GM12878 (cell line): ENCODE results near the gene SIN3A. TPM values are rescaled to one million over a fixed set of nuclear protein-coding genes. Genes with fewer than 3 reads are reported as not detected.
A peak's percentile ranks its signal among the peaks of the same experiment; 100 is the strongest.

Experiments
- ATAC-seq: fragments of 200-7000 bp; cut with Tn5 transposase; 3 replicates; pipeline ENCODE4 v1.9.1; 2020; ENCODE audit warnings: mild to moderate bottlenecking, moderate library complexity
- BruUV-seq: library from RNA; stranded (reverse); fragments of 400-500 nt; replicated peaks from 2 replicates; lab custom pipeline; 2021; lab: Mats Ljungman, UMichigan
- CTCF ChIA-PET: fragments of 300-600 bp; sonication (Branson Sonifier 250); formaldehyde crosslinking; extraction: SDS; loops from one replicate; lab custom pipeline; 2021; ENCODE audit warnings: inconsistent platforms; lab: Yijun Ruan, JAX
- POLR2A ChIA-PET: fragments of 350-600 bp; formaldehyde crosslinking; extraction: SDS; loops from one replicate; lab custom pipeline; 2021; ENCODE audit warnings: inconsistent platforms; lab: Charles Lee
- RAD21 ChIA-PET: fragments of 300-600 bp; sonication (Branson Sonifier 250); formaldehyde crosslinking; loops from one replicate; lab custom pipeline; 2023; ENCODE audit warnings: antibody characterized with exemption; ENCODE audit not compliant: unreplicated experiment; lab: Charles Lee
- SMC1A ChIA-PET: fragments of 300-600 bp; sonication (Branson Sonifier 250); formaldehyde crosslinking; loops from one replicate; lab custom pipeline; 2023; ENCODE audit not compliant: unreplicated experiment, uncharacterized antibody; lab: Charles Lee
- DNase-seq: peaks from one replicate; pipeline ENCODE4 v3.0.0-alpha.2; 2011; ENCODE audit warnings: low read depth, low spot score
- FAIRE-seq: peaks from 3 replicates; lab custom pipeline; 2011; peaks lifted over from hg19 to GRCh38; lab: Jason Lieb, UNC
- H2AFZ ChIP-seq: 2 replicates; pipeline ENCODE4 v1.6.0; 2011; ENCODE audit warnings: low read depth, low read length, control low read depth; ENCODE audit not compliant: control insufficient read depth
- H3K27ac ChIP-seq: 2 replicates; pipeline ENCODE4 v1.5.1; 2011; ENCODE audit warnings: control low read depth; ENCODE audit not compliant: control insufficient read depth, insufficient read depth
- H3K27me3 ChIP-seq, 2 experiments: replicated peaks in 1 of 2; 2 replicates each; pipeline versions ENCODE4 v1.6.0 to v1.6.1; 2011; ENCODE audit warnings: low read length in 1 of 2; ENCODE audit not compliant: control insufficient read depth in 2 of 2, insufficient read depth in 2 of 2
- H3K36me3 ChIP-seq, 2 experiments: 2 replicates each; pipeline ENCODE4 v1.5.1; 2011; ENCODE audit warnings: low read length in 1 of 2; ENCODE audit not compliant: control insufficient read depth in 2 of 2, insufficient read depth in 2 of 2
- H3K4me1 ChIP-seq: 2 replicates; pipeline ENCODE4 v1.6.1; 2011; ENCODE audit warnings: mild to moderate bottlenecking, low read length, moderate library complexity, mixed read lengths; ENCODE audit not compliant: control insufficient read depth, insufficient read depth
- H3K4me2 ChIP-seq: 2 replicates; pipeline ENCODE4 v1.6.0; 2011; ENCODE audit warnings: control low read depth; ENCODE audit not compliant: control insufficient read depth, insufficient read depth
- H3K4me3 ChIP-seq: fragments of 200-600 bp; sonication (generic); 2 replicates; pipeline ENCODE4 v1.5.1; 2016
- H3K79me2 ChIP-seq: 2 replicates; pipeline ENCODE4 v1.6.0; 2011; ENCODE audit warnings: low read length; ENCODE audit not compliant: control insufficient read depth, insufficient read depth
- H3K9ac ChIP-seq: 2 replicates; pipeline ENCODE4 v1.8.0; 2011; ENCODE audit warnings: low read length, control low read depth, mixed read lengths; ENCODE audit not compliant: control insufficient read depth, insufficient read depth
- H3K9me3 ChIP-seq: replicated peaks from 3 replicates; pipeline ENCODE4 v1.5.1; 2011; ENCODE audit warnings: mild to moderate bottlenecking, low read length; ENCODE audit not compliant: control insufficient read depth, insufficient read depth
- H4K20me1 ChIP-seq: 2 replicates; pipeline ENCODE4 v1.6.0; 2011; ENCODE audit not compliant: control insufficient read depth, insufficient read depth
- CHD4 ChIP-seq: fragments of 200-600 bp; sonication (generic); IDR thresholded peaks from 2 replicates; pipeline ENCODE4 v1.6.1; 2016; ENCODE audit warnings: mild to moderate bottlenecking
- PBX3 ChIP-seq: IDR thresholded peaks from 2 replicates; pipeline ENCODE4 v1.6.1; 2011; ENCODE audit warnings: mild to moderate bottlenecking, low read depth, low read length, moderate library complexity; ENCODE audit not compliant: insufficient replicate concordance
- SMARCA5 ChIP-seq: fragments of 450-650 bp; IDR thresholded peaks from 2 replicates; pipeline ENCODE4 v1.6.1; 2017; ENCODE audit warnings: mild to moderate bottlenecking
- ZBTB33 ChIP-seq: fragments of 450-650 bp; IDR thresholded peaks from 2 replicates; pipeline ENCODE4 v1.6.1; 2017; ENCODE audit warnings: mild to moderate bottlenecking
- WGBS: methylation state at CpG from one replicate; pipeline ENCODE4 v1.1.6; 2016; ENCODE audit warnings: low lambda C conversion rate; ENCODE audit not compliant: insufficient replicate concordance, insufficient coverage; ENCODE audit errors: missing lambda C conversion rate; 5-methylcytosine and 5-hydroxymethylcytosine counted together
- in situ Hi-C: fragments of 300-500 bp; cut with MboI; formaldehyde crosslinking; loops from 9 replicates; pipeline ENCODE4 v1.14.3; 2018; ENCODE audit warnings: mixed read lengths
- intact Hi-C: fragments of 100-400 bp; cut with micrococcal nuclease; formaldehyde crosslinking; loops from one replicate; pipeline ENCODE4 v1.14.2; 2022; ENCODE audit not compliant: unreplicated experiment
- polyA plus RNA-seq, 11 experiments: library from polyadenylated mRNA; depleted of rRNA in 4 of 11; unstranded in 6 of 11; stranded (reverse) in 5 of 11; fragments of >200 nt; fragmentation: Nextera tagmentation in 4 of 11; fragmentation: Illumina TruSeq in 1 of 11; extraction: Ambion mirVana in 4 of 11; extraction: Trizol in 1 of 11; gene quantifications; 1 replicate in 1 of 11; 2 replicates in 10 of 11; pipeline versions ENCODE4 v1.2.1 to v1.2.3, GENCODE V29; 2011 to 2016; ENCODE audit warnings: inconsistent platforms in 2 of 11, missing spikeins in 2 of 11, low read depth in 1 of 11
- total RNA-seq, 4 experiments: library from RNA; depleted of rRNA in 3 of 4; stranded (reverse); fragments of >200 nt in 3 of 4; fragmentation: Illumina TruSeq in 1 of 4; extraction: Trizol in 1 of 4; gene quantifications; 2 replicates each; pipeline versions ENCODE4 v1.2.1 to v1.2.3, GENCODE V29; 2013 to 2021
- TF ChIP-seq, protein P1 (sequence below): fragments of 450-650 bp; IDR thresholded peaks from 2 replicates; pipeline ENCODE4 v1.6.1; 2017; ENCODE audit warnings: antibody characterized with exemption, mild to moderate bottlenecking, moderate library complexity
- TF ChIP-seq, protein P2 (sequence below): IDR thresholded peaks from 2 replicates; pipeline ENCODE4 v1.6.1; 2012; ENCODE audit warnings: low read length, inconsistent platforms

The SIN3A gene
- total and polyA plus RNA-seq, 10 of the 15 experiments (the other 5 are each of a cell fraction or from before 2014, with no cell fraction given): 6.4 to 62.2 (median 29.2) TPM

DNA sequence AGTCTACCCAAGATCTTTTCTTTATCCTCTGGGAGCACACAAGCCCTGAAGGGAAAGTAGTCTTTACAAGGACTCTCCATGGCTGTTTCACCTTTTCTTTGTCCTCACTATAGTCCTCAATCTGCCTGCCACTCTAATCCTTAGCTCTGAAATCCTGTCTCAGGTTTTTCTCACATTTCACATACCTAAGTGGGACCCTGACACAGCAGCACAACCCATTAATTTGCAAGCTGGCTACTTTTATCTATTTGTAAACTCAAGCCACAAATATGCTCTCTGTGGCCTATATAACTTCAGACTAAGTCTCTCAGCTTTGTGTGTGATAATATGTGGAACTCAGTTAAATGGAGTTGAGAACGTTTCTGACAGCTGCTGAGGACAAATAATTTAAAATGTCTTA, 19.8 kb downstream of the SIN3A start:
- no peak for ATAC-seq

More for the DNA sequence above, 19.8 kb downstream of the SIN3A start:
- intact Hi-C loops: no loop called here
- no peaks in the 10 kb centered on the region for H4K20me1 ChIP-seq
- 0% methylated on average over 1 of the region's 1 CpG for WGBS
- H3K79me2 ChIP-seq: peaks cover 37% of the 10 kb centered on the region
- ChIA-PET CTCF (interaction anchor here (1.0 to 1.4 kb wide), 5 partner anchors 9 to 169 kb away, joined by 3 to 6 read pairs (median 4); partner anchors contain the start of gene SIN3A), POLR2A (interaction anchor here (0.6 to 1.5 kb wide), 6 partner anchors 10 to 63 kb away, joined by 3 to 6 read pairs (median 4); partner anchors contain the start of gene MAN2C1), SMC1A (interaction anchor here (0.9 to 2.8 kb wide), 4 partner anchors 10 to 45 kb away, joined by 4 to 9 read pairs (median 4); no protein-coding TSS in a partner anchor), RAD21 (interaction anchor here (0.9 to 1.8 kb wide), 2 partner anchors 23 to 64 kb away, joined by 3 to 10 read pairs; no protein-coding TSS in a partner anchor)
- no peak for DNase-seq
- H3K9me3 ChIP-seq: no peaks in the 10 kb centered on the region
- H3K4me1 ChIP-seq: no peaks in the 10 kb centered on the region
- peaks cover 7 to 20% of the 10 kb centered on the region in 2 experiments; a peak in 3 of 4 replicates for H3K36me3 ChIP-seq
- no peak overlapping the region for H3K27ac ChIP-seq
- in situ Hi-C loops: no loop called here
- TF ChIP-seq, protein P1, sequence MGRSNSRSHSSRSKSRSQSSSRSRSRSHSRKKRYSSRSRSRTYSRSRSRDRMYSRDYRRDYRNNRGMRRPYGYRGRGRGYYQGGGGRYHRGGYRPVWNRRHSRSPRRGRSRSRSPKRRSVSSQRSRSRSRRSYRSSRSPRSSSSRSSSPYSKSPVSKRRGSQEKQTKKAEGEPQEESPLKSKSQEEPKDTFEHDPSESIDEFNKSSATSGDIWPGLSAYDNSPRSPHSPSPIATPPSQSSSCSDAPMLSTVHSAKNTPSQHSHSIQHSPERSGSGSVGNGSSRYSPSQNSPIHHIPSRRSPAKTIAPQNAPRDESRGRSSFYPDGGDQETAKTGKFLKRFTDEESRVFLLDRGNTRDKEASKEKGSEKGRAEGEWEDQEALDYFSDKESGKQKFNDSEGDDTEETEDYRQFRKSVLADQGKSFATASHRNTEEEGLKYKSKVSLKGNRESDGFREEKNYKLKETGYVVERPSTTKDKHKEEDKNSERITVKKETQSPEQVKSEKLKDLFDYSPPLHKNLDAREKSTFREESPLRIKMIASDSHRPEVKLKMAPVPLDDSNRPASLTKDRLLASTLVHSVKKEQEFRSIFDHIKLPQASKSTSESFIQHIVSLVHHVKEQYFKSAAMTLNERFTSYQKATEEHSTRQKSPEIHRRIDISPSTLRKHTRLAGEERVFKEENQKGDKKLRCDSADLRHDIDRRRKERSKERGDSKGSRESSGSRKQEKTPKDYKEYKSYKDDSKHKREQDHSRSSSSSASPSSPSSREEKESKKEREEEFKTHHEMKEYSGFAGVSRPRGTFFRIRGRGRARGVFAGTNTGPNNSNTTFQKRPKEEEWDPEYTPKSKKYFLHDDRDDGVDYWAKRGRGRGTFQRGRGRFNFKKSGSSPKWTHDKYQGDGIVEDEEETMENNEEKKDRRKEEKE: no peak
- TF ChIP-seq SMARCA5: no peak
- no peak for TF ChIP-seq ZBTB33
- TF ChIP-seq PBX3: no peak
- TF ChIP-seq, protein P2, sequence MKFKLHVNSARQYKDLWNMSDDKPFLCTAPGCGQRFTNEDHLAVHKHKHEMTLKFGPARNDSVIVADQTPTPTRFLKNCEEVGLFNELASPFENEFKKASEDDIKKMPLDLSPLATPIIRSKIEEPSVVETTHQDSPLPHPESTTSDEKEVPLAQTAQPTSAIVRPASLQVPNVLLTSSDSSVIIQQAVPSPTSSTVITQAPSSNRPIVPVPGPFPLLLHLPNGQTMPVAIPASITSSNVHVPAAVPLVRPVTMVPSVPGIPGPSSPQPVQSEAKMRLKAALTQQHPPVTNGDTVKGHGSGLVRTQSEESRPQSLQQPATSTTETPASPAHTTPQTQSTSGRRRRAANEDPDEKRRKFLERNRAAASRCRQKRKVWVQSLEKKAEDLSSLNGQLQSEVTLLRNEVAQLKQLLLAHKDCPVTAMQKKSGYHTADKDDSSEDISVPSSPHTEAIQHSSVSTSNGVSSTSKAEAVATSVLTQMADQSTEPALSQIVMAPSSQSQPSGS: no peak
- TF ChIP-seq CHD4: no peak
- H3K4me2 ChIP-seq: no peak overlapping the region
- H2AFZ ChIP-seq: no peak overlapping the region
- H3K4me3 ChIP-seq: no peak overlapping the region
- no TSS peak for BruUV-seq
- H3K9ac ChIP-seq: no peak overlapping the region
- peak; percentile 41 for FAIRE-seq
- no peaks in the 10 kb centered on the region for H3K27me3 ChIP-seq
